HG02610 (cell line): ENCODE measurements around the gene CARD19.
A peak's percentile ranks its signal among the peaks of the same experiment; 100 is the strongest.

Source experiments
- ATAC-seq: cut with Tn5 transposase; IDR thresholded peaks from one replicate; pipeline ENCODE4 v1.9.1; 2021; ENCODE audit warnings: mild to moderate bottlenecking, moderate library complexity; ENCODE audit not compliant: unreplicated experiment

Gene CARD19

DNA sequence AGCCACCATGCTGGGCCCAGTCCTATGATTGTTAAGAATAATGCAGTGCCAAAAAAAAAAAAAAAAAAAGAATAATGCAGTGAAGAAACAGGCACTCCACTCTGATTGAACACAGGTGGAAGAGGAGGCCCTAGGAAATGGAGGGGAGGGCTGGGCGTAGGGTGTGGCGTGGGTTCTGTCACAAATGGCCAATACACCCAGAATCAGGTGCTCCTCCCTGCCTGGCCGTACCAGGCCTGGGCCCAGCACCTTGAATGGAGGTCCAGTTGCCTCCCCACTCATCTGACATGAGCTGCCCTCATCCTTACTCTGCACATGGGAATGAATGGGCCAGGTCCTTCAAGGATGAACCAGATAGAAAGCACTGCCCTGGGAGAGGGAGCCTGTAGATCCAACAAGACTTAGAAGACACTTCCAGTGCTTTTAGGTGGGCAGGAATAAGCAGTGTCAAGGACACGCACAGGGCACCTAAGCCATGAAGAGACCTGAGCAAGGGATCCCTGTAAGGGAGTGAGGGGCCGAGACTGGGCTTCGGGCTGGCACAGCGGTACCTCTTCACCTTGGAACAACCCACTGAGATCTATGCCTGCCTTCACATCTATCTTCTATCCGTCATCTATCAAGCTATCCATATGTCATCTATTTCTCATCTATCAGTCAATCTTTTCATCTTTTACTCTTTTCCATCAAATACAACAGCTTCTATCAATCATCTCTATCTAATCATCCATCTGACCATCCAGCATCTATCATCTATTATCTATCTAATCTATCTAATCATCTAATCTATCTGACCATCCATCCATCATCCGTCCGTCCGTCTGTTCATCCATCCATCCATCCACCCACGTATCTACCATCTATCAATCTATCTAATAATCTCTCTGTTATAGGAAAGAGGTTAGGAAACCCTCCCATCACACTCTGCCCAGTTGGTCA is 22.2 kb downstream of the CARD19 start:
- no peak for ATAC-seq

- ATAC-seq = no peak
Observed at GRCh38 chr9:93118863-93119702, 23.1 kb downstream of the CARD19 start.

DNA sequence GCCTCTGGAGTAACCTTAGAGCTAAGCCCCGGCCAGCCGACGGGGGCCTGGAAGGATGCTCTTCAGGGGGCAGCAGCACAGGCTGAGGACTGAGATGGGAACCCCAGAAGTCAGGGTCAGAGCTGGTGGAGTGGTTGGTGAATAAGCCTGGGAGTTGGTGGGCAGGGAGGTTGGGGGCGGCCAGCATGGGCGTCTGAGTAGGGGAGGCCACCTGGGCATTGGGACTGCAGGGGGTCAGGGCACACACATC is 23.6 kb downstream of the CARD19 start:
- ATAC-seq = no peak

DNA sequence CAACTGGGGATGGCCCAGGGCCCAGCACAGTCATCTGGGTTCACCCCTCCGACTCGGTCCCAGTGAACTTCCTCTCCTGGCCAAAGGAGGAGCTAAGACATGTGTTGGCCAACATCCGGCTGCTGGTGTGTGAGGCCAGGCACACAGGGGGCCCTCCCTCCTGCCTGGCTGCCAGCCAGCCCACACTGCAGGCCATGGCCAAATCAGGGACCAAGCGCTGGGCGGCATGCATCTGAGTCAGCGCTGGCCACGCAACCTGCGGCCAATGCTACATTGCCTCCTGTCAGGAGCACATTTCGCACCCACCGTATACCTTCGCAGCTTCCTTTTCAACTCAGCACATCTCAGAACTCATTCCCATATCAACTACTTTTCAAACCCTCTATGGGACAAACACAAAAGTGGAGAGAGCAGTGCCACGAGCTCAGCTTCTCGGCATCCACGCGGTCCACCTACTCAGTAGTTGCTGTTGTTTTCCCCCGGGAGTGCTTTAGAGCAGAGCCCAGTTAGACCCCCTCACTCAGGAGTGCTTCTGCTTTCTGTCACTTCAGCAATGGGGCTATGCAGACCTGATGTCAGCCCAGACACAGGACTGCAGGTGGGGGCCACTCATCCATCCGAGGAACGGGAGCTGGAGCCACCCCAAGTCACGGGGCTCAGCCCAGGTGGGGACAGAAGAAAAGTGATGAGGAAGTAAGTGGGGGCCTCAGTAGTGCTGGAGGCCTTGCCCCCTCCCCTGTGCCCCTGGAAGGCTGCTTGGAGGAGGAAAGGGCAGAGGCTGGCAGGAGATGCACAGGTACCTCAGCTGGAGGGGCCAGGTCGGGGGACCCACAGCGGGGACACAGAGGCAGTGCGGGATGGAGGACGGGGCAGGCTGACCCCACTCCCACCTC is 24.2 kb downstream of the CARD19 start:
- peak; percentile 90 for ATAC-seq

GRCh38 chr9:93120846-93121315 is 24.9 kb downstream of the CARD19 start:
- no peak for ATAC-seq

- no peak for ATAC-seq
Observed at GRCh38 chr9:93121316-93122241, 25.6 kb downstream of the CARD19 start.

DNA sequence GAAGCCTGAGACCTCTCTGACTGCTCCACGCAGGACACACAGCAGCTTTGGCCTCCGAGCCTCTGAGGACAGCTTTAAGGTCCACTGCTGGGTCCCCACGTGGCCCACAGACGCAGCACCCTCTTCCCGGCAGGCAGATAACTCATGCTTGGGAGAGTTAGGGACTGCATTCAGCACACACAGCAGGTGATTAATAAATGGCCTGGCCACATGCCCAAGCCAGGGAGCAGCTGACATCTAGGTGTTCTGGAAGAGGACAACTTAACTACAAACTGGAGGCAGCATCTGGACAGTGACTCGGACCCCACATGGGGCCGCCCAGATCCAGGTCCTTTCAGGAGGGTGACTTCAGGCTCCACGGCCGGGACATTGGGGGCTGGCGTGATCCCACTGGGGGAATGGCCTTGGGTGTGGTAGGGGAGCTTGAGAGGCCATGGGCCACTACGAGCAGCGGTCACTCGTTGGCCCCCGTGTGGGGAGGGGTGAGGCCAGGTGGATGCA is 26.8 kb downstream of the CARD19 start:
- no peak for ATAC-seq

DNA sequence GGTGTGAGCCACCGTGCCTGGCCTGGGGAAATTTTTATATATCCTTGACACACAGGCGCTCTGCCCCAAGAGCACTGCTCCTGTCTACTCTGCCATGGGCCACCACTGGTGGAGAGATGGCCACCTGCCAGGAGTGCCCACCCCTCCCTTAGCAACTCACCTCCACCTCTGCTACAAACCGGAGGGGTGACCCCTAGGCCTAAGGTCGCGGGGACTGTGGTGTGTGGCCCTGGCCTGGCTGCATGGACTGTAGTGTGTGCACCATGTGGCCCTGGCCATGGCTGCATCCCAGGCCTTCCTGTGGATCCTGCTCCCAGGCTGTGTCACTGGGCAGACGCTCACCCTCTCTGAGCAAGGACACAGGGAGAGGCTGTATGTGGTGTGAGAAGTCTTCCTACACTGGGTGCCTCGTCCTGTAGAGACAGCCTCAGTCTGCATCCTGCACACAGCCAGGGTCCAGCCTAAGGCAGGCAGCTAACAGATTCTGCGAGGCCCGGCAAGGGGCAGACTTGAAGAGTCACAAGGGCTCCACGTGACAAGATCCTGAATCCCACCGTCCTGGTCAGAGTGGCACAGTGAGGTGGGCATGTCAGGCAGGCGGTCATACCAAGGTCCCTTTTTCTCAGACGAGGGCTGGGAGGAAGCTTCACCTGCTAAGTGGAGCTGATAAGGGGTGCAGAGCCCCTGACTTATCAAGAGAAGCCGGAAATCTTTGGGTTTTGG is 27.7 kb downstream of the CARD19 start:
- ATAC-seq = no peak

- ATAC-seq = no peak
Observed at GRCh38 chr9:93124793-93125192, 28.8 kb downstream of the CARD19 start.

GRCh38 chr9:93125331-93125894 is 29.4 kb downstream of the CARD19 start:
- ATAC-seq = no peak

DNA sequence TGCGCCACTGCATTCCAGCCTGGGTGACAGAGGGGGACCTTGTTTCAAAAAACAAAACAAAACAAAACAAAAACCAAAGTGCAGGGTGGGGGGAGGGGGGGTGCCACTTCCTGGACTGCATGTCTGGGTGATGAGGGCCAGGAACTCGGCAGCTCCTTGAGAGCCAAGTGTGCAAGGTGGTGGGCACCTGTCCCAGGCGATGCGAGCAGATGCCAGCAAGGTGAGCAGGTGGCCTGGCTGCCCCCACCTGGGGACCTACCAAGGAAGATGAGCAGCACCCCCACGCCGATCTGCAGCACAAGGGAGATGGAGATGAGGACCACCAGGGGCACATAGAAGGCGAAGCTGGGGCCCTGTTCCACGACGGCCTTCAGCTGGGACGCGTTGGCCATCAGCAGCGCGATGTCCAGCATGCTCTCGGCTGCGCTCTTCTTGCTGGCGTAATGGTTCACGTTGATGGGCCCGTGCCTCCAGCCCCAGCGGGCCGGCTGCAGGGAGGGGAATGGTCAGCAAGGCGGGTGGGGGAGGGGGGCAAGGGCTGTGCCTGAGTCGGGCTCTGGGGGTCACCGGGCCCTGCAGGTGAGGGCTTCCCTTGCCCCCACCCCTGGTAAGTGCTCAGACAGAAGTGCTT is 30.2 kb downstream of the CARD19 start:
- ATAC-seq = no peak

DNA sequence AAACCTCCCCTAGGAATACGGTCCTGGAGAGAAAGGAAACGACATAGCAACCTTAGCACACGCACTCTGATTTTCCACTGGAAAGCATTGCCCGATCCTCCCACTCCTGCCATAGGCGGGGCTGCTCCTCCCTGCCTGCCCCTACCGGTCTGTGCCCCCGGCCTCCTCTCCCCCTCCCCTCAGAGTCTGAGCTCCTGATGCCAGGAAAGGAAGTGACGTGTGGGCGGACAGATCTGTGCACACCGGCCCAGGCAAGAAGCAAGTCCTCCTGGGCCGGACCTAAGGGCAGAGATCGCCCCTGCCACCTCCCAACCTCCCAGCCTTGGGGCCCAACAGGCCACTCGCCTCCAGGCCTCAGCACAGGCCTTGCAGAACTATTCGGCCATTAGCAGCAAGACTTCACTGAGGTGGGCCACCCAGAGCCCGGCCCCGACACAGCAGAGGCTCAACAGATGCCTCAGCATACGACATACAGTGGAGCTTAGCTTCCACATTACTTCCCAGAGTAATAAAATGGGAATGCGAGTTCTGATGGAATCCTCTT is 30.9 kb downstream of the CARD19 start:
- ATAC-seq = no peak

DNA sequence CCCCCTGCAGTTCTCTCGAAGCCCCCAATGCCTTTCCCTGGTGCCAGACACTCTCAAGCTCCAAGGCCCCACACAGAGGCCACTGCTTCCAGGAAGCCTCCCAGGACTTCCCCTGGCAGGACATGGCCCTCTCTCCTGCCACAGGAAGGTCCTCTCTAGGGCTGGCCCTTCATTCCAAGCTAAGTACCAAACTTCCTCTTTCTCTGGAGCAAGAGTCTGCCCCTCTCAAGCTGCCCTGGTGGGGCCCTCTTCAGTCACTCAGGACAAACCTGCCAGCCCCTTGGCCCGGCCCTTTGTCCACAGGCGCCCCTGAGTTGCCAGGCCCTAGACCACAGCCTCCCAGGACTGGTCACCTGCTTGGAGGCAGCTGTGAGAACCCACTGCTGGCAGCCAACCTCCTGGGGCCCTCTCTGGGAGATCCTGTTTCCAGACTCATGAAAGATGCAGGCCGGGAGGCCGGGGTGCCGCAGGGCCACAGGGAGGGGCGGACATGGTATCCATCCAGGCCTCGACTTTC is 31.4 kb downstream of the CARD19 start:
- ATAC-seq = no peak

DNA sequence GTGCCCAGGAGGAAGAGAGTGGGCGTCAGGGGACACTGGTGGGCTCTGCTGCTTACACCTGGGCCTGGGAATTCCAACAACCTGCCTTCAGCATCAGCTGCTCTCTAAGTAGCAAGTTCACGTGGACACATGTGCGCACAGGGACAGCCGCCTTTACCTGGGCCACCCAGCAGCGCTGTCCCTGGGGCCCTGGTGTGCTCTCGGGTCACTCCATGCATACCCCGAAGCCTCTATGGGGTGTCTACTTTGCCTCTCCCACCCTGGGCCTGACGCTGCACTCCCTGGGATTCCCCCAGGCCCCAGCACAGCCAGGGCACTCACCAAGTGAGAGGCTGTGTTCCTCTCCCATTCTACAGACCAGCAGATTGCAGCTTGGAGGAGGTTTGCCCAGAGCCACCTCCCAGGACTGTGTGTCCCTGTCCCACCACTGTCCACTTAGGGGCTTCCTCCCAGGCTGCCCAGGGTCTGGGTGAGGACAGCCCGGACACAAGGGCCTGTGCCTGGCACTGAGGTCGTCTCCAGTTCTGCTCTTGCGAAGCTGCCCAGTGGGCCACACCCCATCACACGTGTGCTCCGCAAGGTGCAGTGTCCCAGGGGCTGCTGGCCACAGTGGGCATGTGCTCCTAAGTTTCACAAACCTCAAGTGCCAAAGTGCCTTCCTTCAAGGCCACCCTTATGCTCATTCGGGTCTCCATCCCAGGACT is 32.1 kb downstream of the CARD19 start:
- ATAC-seq = no peak

GRCh38 chr9:93128715-93129224 is 32.8 kb downstream of the CARD19 start:
- ATAC-seq = no peak

GRCh38 chr9:93129286-93129685 is 33.3 kb downstream of the CARD19 start:
- no peak for ATAC-seq
